ENCODE results near the gene IRX5. TPM values are rescaled to one million over a fixed set of nuclear protein-coding genes. Genes with fewer than 3 reads are reported as not detected.

The IRX5 gene
- polyA plus RNA-seq, 10 donors = 0.82 to 8.7 (median 3.1) TPM

GRCh38 chr16:54944002-54944401 is 13.3 kb downstream of the IRX5 start:
- no peak for DNase-seq

GRCh38 chr16:54945063-54945462 is 14.4 kb downstream of the IRX5 start:
- DNase-seq = no peak

GRCh38 chr16:54946909-54947308 is 16.2 kb downstream of the IRX5 start:
- DNase-seq = no peak

- DNase-seq = no peak
Measured at GRCh38 chr16:54947616-54948015, 17.0 kb downstream of the IRX5 start.

GRCh38 chr16:54952195-54952594 is 21.5 kb downstream of the IRX5 start:
- DNase-seq = no peak

- no peak for DNase-seq
Measured at GRCh38 chr16:54953461-54953860, 22.8 kb downstream of the IRX5 start.

- peak in 1 of 3 donors; percentile 20 for DNase-seq
Measured at GRCh38 chr16:54954220-54954619, 23.6 kb downstream of the IRX5 start.

- no peak for DNase-seq
Measured at GRCh38 chr16:54955757-54956156, 25.1 kb downstream of the IRX5 start.

- DNase-seq = no peak
Measured at GRCh38 chr16:54957403-54958166, 26.9 kb downstream of the IRX5 start.

- DNase-seq = no peak
Measured at GRCh38 chr16:54962045-54962444, 31.4 kb downstream of the IRX5 start.

- DNase-seq = no peak
Measured at GRCh38 chr16:54964239-54964638, 33.6 kb downstream of the IRX5 start.

GRCh38 chr16:54965464-54965863 is 34.8 kb downstream of the IRX5 start:
- DNase-seq = no peak

- no peak for DNase-seq
Measured at GRCh38 chr16:54968011-54968410, 37.3 kb downstream of the IRX5 start.

GRCh38 chr16:54968784-54969183 is 38.1 kb downstream of the IRX5 start:
- DNase-seq = no peak

- DNase-seq = no peak
Measured at GRCh38 chr16:54970016-54970415, 39.4 kb downstream of the IRX5 start.

- DNase-seq = no peak
Measured at GRCh38 chr16:54974367-54974766, 43.7 kb downstream of the IRX5 start.

- no peak for DNase-seq
Measured at GRCh38 chr16:54976651-54977200, 46.1 kb downstream of the IRX5 start.

- no peak for DNase-seq
Measured at GRCh38 chr16:54977211-54977610, 46.5 kb downstream of the IRX5 start.

- no peak for DNase-seq
Measured at GRCh38 chr16:54980821-54981220, 50.2 kb downstream of the IRX5 start.

Measured in muscle of back (tissue), 11 donors.